Adrenal gland (tissue), 5 donors: Measurements from ENCODE around the gene ARF5.

Experiments used
- CTCF ChIP-seq, 6 experiments: fragments of 450-650 bp in 4 of 6; fragments of 200-600 bp in 2 of 6; sonication (generic) in 1 of 6; IDR thresholded peaks; 1 replicate in 5 of 6; 2 replicates in 1 of 6; pipeline versions ENCODE4 v1.5.1 to v1.8.0; 2016 to 2021; ENCODE audit warnings: antibody characterized with exemption in 6 of 6, mild to moderate bottlenecking in 2 of 6, moderate library complexity in 1 of 6
- POLR2A ChIP-seq, 2 donors: fragments of 450-650 bp; IDR thresholded peaks; one replicate each; pipeline ENCODE4 v1.6.1; 2017; ENCODE audit warnings: antibody characterized with exemption in 2 of 2, mild to moderate bottlenecking in 2 of 2, moderate library complexity in 1 of 2
- donor health status: DM: no; HTN: no; CAD: no.

- TF ChIP-seq CTCF (IDR thresholded peaks at IDR 0.05) = no peak
- no peak for TF ChIP-seq POLR2A (IDR thresholded peaks at IDR 0.05)
Observed at GRCh38 chr7:127592550-127592949, 4.3 kb downstream of the ARF5 start.
